NOMO-1 treated with dmso at 0.1 percent for 144 hours (cell line): ENCODE data around the gene S100A3.

Experiments
- DNase-seq: peaks from one replicate; lab custom pipeline; 2025; ENCODE audit not compliant: unreplicated experiment; lab: John Stamatoyannopoulos, UW

Gene S100A3

GRCh38 chr1:153549741-153550397, 811 bp upstream of the S100A3 start:
- DNase-seq, result no peak

DNA sequence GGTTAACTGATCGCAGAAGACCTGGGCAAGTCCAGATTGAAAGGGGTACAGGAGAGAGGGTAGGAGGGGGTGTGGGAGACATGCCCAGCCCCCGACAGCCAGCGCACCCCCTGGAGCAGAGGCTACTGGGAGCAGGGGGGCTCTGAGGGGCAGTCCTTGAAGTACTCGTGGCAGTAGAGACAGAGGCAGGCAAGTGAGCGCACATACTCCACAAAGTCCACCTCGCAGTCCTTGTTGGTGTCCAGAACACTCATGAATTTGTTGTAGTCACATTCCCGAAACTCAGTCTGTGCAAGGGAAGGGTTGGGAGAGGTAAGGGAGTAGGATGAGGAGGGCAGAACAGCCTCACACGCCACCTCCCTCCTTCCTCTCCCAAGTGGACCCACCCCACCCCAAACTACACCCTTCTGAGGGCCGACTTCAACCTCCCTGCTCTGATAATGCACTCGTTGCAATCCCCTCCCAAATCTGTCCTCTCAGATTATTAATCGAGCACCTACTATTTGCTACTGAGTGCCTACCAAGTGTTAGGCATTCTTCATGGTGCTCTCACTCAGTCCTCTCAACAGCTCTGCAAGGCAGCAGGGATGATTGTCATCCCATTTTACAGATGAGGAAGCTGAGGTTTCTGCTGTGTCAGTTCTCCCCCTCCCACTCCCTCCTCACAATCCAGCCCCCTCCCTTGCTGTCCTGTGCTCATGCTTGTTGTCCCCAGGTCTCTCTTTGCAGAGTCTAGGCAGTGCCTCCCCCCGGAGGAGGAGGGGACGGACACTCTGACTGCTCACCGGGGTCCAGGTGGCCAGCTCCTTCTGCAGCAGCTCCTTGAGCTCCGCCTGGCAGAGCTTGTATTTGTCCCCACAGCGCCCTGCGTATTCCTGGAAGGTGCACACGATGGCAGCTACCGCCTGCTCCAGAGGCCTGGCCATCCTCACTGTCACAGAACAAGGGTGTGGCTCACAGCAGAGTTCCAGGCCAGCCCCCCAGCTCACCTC, 1.2 kb downstream of the S100A3 start:
- DNase-seq, result no peak

GRCh38 chr1:153546796-153547559, 2.1 kb downstream of the S100A3 start:
- DNase-seq, result no peak

DNA sequence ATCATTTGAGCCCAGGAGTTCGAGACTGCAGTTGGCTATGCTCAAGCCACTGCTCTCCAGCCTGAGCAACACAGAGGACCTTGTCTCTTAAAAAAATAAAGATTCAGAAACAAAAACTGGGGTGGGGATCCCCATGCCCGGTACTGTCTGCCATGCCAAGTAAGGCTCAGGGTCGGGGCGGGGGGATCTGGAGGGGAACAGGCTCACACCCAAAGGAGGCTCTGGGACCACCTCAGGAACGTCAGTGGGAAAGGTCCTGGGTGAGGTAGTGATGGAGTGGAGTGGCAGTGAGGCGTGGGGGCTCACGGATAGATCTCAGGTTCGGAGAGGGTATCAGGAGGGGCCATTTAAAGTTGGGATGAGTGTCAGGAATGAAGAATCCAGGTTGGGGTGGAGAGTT, 2.7 kb downstream of the S100A3 start:
- DNase-seq, result no peak

DNA sequence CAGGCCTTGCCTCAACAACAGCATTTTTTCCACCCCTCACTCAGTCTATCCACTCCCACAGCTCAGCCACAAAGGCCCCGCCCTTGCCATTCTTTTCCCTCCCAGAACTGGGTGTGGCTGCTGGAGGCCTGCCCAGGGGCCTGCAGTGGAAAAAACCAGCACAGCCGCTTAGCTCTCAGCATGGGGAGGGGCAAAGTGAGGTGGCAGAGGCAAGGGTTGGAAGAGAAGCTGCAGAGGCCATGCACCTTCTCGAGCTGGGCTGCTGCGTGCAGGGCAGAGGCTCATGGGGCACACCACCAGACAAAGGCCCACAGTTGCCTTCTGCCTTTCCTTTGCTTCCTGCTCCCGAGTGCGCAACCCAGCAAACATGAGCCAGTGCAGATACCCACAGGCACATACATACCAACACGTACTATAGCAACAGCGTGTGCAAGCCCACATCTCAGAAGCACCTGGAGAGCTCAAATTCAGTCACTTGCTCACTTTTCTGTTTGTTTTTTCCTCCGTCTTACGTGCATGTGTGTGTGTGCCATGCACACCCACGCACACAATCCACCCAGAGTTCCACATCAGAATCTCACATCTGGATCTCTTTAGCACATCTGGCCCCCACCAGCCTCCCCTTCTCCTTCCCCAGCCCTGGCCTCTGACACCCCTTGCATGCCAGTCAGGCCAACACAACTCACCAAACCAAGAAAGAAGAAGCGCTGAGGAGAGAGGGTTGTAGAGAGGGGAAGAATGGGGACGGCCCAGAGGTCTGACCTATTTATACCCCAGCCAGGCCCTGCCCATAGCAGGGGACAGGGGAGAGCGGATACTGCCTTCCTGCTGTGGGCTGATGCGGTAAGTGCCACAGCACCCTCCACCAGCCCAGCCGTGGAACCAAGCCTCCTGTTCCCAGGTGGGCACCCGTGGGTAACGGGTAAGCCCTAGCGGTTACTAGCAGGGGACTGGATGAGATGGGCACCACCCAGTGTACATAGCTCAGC, 3.7 kb downstream of the S100A3 start, which contains the start of gene S100A4:
Gene S100A4, minus strand, starts transcription at position 740 of the 989 bp plus-strand sequence. CDS start 1,012 bp downstream, outside the sequence.
- DNase-seq, result peak; percentile 94

DNA sequence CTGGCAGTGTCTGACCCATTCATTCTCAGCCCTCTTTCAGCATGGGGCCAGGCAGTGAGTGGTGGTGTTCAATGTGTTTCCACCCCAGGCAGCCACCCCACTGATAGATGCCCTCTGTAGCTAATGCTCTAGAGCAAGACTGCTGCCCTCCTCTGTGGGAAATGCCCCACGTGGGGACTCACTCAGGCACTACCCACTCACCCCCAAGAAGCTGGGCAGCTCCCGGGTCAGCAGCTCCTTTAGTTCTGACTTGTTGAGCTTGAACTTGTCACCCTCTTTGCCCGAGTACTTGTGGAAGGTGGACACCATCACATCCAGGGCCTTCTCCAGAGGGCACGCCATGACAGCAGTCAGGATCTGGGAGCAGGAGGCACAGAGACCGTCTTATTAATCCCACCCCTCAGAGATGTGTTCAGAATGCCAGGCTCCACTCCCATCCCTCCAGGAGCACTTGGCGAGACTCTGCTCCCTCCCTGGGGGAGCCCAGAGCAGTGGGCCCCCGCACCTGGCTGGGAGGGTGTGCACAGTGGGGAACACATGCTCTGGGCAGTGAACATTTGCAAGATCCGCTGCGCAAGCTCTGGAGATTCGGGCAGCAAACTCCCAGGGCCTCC, 4.5 kb downstream of the S100A3 start:
- no peak for DNase-seq

DNA sequence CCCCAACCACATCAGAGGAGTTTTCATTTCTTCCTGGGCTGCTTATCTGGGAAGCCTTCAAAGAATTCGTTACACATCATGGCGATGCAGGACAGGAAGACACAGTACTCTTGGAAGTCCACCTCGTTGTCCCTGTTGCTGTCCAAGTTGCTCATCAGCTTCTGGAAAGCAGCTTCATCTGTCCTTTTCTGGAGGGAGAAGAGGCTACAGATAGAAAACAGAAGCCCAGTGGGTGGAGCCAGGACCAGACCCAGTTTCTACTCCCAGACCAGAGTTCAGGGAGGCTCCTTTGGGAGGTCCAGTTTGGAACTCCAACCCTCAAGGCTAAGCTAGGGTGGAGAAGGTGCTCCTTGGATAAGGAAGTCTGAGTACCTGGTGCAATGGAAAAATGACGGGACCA, 5.3 kb downstream of the S100A3 start:
- DNase-seq, result no peak

DNA sequence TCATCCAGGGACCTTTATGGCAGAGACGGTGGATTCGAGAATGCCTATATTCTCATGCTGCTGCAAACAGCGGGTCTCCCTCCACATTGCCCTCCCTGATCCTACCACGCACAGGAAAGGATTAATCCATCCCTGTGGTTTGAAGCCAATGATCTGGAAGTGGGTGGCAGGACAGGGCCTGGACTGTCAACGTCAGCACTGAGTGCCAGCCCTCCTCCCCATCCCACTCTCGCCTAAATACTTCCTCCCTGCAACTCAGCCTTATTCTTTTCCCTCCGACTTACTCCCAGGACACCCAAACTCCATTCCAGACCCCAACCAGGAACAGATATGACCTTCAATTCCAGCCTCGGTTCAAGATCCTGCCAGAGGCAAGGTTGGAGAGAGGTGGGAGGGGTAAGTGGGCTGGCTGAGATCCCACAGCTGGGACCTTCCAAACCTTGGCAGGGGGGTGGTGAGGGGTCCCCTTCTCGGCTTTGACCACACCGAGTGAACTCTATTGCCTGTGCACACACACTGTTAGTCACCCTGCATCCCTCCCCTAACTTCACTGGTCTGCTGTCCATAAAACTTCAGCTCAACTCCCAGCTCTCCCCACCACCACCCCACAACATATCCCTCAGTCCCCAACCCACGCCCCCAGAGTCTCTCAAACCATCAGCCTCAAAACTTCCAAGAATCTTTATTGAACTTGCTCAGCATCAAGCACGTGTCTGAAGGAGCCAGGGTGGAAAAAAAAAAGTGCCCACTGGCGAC, 5.9 kb downstream of the S100A3 start:
- DNase-seq, result no peak

- DNase-seq, result no peak
Measured at GRCh38 chr1:153541641-153542590, 7.1 kb downstream of the S100A3 start.

DNA sequence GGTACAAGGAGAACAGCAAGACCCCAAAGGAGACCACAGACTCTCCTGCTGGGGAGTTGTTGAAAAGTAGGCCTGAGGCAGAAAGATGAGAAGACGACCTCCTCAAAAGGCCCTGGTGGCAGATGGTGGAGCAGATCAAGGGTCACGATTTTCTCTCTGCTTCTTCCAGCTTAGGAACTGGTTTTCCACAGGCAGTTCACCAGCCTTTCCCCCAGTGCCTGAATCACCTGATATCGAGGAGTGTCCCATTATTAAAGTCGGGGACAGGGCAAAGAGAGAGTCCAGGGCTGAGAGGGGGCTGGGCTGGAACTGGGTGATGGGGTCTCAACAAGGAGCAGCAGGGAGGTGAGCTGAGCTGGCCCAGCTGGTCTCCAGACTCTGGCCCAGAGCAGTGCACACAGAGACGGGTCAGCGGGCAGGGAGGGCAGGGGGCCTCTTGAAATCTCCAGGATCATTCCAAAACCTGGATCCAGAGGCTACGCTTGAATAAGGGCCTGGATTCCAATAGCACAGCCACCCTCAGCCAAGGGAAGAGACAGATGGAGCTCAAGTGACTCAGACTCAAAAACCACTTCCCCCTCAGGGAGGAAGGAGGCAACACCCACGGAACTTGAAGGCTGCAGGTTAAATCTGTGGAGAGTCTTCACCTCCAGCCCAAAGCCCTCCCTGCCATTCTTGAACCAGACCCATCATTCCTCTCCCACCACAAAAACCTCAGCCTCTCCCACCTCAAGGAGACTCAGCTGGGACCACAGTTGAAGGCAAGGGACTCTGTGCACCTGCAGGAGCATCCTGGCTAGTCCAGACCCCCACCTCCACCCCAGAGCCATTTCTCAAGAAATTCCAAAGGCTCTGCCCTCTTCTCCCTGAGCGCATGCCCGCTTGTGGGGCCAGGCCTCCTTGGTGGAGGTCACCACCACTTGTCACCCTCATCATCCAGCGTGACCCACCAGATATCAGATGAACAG, 8.4 kb downstream of the S100A3 start, which contains the start of gene S100A5:
Gene S100A5, minus strand, starts transcription at position 541 of the 968 bp plus-strand sequence. CDS start 743 bp downstream, outside the sequence.
- DNase-seq, result peak; percentile 76

DNA sequence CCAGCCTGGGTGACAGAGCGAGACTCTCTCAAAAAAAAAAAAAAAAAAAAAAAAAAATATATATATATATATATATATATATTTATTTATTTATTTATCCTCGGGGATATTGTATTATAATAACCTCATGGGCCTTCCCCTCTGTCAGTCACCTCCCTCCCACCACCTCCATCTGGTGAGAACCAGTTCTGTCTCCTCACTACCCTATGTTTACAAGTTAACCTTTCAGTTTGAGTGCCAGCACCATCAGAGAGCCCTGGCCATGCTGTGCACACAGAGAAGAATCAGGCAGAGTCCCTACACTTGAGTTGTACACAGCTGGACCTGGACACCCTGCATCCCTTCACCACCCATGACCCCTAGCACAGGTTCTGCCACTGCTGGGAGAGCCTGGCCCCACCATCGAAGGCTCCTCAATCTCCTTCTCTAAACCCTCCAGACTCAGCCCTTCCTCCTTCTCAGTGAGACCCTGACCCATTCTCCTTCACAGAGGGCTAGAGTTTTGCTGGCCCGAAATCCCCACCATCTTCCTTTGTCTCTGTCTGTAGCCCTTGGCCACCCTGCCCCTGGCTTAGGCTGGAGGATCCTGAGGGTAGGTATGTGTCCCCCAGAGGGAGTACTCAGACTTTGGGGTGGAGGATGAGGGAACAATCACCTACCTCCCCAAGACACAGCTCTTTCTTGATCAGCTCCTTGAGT, 9.5 kb downstream of the S100A3 start:
- no peak for DNase-seq

DNA sequence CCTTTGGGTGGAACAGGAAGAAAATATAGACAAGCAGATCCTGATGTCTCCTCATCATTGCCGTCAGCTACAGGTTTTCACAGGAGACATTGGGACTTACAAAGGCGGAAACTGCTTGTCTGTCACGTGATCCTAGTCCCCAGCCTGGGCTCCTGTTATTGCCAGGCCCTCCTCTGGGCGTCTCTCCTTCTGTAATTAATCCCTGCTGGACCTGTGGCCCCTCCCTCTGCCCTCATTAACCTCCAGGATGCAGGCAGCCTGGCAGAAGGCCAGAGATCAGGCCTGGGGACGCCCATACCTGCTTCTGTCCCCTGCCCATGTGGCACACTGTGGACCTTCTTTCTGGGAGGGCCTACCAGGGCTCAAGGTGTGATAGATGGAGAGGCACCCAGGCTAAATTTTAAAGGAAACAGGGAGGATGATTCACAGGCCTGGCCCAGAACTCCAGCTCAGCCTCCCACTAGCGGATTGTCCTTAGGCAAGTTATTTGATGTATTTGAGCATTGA, 10.7 kb downstream of the S100A3 start:
- no peak for DNase-seq

- DNase-seq, result no peak
Measured at GRCh38 chr1:153537376-153537730, 11.7 kb downstream of the S100A3 start.

- DNase-seq, result no peak
Measured at GRCh38 chr1:153536671-153537375, 12.2 kb downstream of the S100A3 start.

DNA sequence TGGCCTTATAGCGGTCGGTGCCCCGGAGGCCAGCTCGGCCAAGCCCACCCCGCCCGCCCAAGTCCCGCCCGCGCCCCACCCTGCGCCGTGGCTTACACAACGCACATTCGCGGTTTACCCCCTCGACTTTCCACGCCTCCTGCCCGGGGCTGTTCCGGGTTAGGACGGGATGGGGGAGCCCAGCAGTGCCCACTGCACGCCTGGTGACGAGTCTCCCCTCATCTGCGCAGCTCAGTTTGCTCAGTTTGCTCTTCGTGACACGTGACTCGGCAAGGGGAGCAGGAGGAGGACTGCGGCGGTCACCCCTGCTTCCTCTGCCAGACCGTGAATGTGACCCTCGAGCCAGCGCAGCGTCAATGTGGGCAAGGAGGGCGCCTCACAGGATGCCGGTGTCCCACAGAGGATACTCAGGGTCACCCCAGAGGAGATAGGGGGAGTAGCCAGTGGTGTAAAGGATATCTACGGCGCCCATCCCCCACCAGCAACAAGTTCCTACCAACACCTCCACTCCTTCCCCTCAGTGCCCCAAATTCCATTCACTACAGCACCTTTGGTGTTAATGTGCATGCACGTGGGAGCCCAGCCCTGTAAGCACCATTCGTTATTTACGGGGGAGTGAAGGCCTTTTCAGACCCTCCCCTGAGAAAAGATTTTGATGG, 12.9 kb downstream of the S100A3 start:
- DNase-seq, result peak; percentile 69
